Upper lobe of left lung (tissue), 4 donors: ENCODE measurements around the gene TTC7B.

Source experiments
- POLR2A ChIP-seq, 4 donors: fragments of 450-650 bp; IDR thresholded peaks; one replicate each; pipeline ENCODE4 v1.5.1; 2016 to 2017; ENCODE audit warnings: antibody characterized with exemption in 4 of 4, mild to moderate bottlenecking in 2 of 4
- TF ChIP-seq, protein P1 (sequence below), 6 experiments: fragments of 450-650 bp in 4 of 6; fragments of 200-600 bp in 2 of 6; sonication (generic) in 2 of 6; IDR thresholded peaks; one replicate each; pipeline ENCODE4 v1.5.1; 2016 to 2019; ENCODE audit warnings: antibody characterized with exemption in 6 of 6

DNA sequence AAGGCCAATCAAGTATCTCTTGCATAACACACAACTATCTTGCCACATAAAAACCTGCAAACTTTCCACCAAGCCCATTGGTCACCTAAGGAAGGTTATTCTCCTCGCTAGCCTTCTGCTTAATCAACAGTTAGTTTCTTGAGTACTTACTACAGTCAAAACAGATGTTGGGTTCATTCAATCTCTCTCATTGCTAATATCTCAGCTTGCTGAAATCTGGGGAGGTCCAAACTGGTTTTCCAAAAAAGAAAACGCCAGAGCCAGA lies 74.6 kb downstream of the TTC7B start:
- TF ChIP-seq POLR2A (IDR thresholded peaks at IDR 0.05), result no peak
- TF ChIP-seq, protein P1, sequence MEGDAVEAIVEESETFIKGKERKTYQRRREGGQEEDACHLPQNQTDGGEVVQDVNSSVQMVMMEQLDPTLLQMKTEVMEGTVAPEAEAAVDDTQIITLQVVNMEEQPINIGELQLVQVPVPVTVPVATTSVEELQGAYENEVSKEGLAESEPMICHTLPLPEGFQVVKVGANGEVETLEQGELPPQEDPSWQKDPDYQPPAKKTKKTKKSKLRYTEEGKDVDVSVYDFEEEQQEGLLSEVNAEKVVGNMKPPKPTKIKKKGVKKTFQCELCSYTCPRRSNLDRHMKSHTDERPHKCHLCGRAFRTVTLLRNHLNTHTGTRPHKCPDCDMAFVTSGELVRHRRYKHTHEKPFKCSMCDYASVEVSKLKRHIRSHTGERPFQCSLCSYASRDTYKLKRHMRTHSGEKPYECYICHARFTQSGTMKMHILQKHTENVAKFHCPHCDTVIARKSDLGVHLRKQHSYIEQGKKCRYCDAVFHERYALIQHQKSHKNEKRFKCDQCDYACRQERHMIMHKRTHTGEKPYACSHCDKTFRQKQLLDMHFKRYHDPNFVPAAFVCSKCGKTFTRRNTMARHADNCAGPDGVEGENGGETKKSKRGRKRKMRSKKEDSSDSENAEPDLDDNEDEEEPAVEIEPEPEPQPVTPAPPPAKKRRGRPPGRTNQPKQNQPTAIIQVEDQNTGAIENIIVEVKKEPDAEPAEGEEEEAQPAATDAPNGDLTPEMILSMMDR (IDR thresholded peaks at IDR 0.05), result no peak
